ENCODE measurements around the gene MYRFL.
A peak's percentile ranks its signal among the peaks of the same experiment; 100 is the strongest.

MYRFL gene

DNA sequence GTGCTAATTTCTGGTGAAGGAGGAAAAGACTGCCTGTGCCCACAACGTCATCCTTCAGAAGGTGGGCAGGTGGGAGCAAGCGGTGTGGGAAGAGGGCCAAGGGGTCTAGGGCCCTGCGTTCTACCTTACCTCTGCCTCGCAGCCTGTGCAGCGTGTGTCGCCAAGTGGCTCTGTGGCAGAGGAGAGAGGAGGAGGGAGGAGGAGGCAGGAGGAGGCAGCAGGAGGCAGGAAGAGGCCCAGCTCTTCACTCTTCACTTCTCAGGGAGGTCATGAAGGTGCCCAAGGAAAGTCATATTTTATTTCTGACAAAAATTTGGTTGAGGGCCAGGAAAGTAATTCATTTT, 177.9 kb downstream of the MYRFL start:
- no peak overlapping the region for H3K27ac ChIP-seq (ENCODE audit: poor library complexity, severe bottlenecking)
- TF ChIP-seq, protein P1, sequence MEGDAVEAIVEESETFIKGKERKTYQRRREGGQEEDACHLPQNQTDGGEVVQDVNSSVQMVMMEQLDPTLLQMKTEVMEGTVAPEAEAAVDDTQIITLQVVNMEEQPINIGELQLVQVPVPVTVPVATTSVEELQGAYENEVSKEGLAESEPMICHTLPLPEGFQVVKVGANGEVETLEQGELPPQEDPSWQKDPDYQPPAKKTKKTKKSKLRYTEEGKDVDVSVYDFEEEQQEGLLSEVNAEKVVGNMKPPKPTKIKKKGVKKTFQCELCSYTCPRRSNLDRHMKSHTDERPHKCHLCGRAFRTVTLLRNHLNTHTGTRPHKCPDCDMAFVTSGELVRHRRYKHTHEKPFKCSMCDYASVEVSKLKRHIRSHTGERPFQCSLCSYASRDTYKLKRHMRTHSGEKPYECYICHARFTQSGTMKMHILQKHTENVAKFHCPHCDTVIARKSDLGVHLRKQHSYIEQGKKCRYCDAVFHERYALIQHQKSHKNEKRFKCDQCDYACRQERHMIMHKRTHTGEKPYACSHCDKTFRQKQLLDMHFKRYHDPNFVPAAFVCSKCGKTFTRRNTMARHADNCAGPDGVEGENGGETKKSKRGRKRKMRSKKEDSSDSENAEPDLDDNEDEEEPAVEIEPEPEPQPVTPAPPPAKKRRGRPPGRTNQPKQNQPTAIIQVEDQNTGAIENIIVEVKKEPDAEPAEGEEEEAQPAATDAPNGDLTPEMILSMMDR (IDR thresholded peaks at IDR 0.05; ENCODE audit: poor library complexity, severe bottlenecking), result no peak
- DNase-seq (ENCODE audit: low spot score), result no peak
- no peaks in the 10 kb centered on the region for H3K27me3 ChIP-seq (ENCODE audit: insufficient read depth, poor library complexity, severe bottlenecking)
- no peak for ATAC-seq (ENCODE audit: low read depth)
- peaks cover 2% of the 10 kb centered on the region for H3K4me1 ChIP-seq (ENCODE audit: insufficient read depth, poor library complexity, severe bottlenecking)
- H3K4me3 ChIP-seq (ENCODE audit: severe bottlenecking), result no peak overlapping the region
- H3K36me3 ChIP-seq (ENCODE audit: low read depth), result no peaks in the 10 kb centered on the region
- peaks cover 7% of the 10 kb centered on the region for H3K9me3 ChIP-seq (ENCODE audit: severe bottlenecking)

DNA sequence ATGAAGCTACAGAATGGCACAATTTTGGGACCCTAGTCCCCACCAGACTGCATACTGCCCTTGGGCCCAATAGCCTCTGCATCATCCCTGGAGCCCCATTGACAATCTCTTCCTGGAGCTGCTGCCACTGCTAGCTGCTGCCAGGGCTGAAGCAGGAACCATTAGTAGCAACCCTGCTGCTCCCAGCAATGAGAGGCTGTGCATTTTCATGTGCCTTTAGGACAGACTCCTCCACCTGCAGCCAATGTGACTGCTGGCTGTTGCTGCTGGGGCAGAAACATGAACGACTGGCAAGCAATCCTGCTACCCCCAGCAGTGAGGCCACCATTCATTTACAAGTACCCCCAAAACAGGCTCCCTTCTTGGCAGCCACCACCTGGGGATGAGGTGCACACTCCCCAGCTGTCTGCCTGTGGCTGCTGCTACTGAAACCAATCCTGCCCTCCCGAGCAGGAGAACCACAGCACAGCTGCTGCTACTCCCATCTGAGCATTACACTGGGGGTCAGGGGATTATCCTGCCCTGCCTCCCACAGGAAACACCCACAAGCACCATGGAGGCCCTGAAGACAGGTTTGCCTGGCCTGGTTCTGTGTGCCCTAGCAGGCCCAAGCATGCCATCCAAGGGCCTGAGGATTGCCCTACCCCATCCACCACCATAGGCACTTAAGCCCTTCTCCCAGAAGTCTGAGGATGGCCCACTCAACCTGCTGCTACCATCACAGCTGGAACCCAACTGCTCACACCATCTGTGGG, 181.0 kb downstream of the MYRFL start:
- DNase-seq (ENCODE audit: low spot score), result no peak
- Histone ChIP-seq H3K27ac (ENCODE audit: poor library complexity, severe bottlenecking) (no peak overlapping the region), H3K9me3 (ENCODE audit: severe bottlenecking) (peaks cover 16% of the 10 kb centered on the region), H3K36me3 (ENCODE audit: low read depth) (no peaks in the 10 kb centered on the region), H3K27me3 (ENCODE audit: insufficient read depth, poor library complexity, severe bottlenecking) (no peaks in the 10 kb centered on the region), H3K4me1 (ENCODE audit: insufficient read depth, poor library complexity, severe bottlenecking) (peaks cover 5% of the 10 kb centered on the region), H3K4me3 (ENCODE audit: severe bottlenecking) (no peak overlapping the region)
- TF ChIP-seq, protein P1 (IDR thresholded peaks at IDR 0.05; ENCODE audit: poor library complexity, severe bottlenecking), result no peak
- ATAC-seq (ENCODE audit: low read depth), result no peak

- Histone ChIP-seq H3K27me3 (ENCODE audit: insufficient read depth, poor library complexity, severe bottlenecking) (no peaks in the 10 kb centered on the region), H3K36me3 (ENCODE audit: low read depth) (no peaks in the 10 kb centered on the region), H3K4me3 (ENCODE audit: severe bottlenecking) (no peak overlapping the region), H3K4me1 (ENCODE audit: insufficient read depth, poor library complexity, severe bottlenecking) (peaks cover 5% of the 10 kb centered on the region), H3K9me3 (ENCODE audit: severe bottlenecking) (peaks cover 16% of the 10 kb centered on the region), H3K27ac (ENCODE audit: poor library complexity, severe bottlenecking) (no peak overlapping the region)
- TF ChIP-seq, protein P1 (IDR thresholded peaks at IDR 0.05; ENCODE audit: poor library complexity, severe bottlenecking), result no peak
- no peak for ATAC-seq (ENCODE audit: low read depth)
- DNase-seq (ENCODE audit: low spot score), result no peak
These were observed 181.6 kb downstream of the MYRFL start for GRCh38 chr12:70006619-70006973.

GRCh38 chr12:70007687-70008086, 182.7 kb downstream of the MYRFL start:
- TF ChIP-seq, protein P1 (IDR thresholded peaks at IDR 0.05; ENCODE audit: poor library complexity, severe bottlenecking), result no peak
- ATAC-seq (ENCODE audit: low read depth) (peak; percentile 59), DNase-seq (ENCODE audit: low spot score) (no peak)
- Histone ChIP-seq H3K4me1 (ENCODE audit: insufficient read depth, poor library complexity, severe bottlenecking) (peaks cover 8% of the 10 kb centered on the region), H3K36me3 (ENCODE audit: low read depth) (no peaks in the 10 kb centered on the region), H3K4me3 (ENCODE audit: severe bottlenecking) (no peak overlapping the region), H3K27me3 (ENCODE audit: insufficient read depth, poor library complexity, severe bottlenecking) (no peaks in the 10 kb centered on the region), H3K27ac (ENCODE audit: poor library complexity, severe bottlenecking) (peak overlapping the region; percentile 8), H3K9me3 (ENCODE audit: severe bottlenecking) (peaks cover 16% of the 10 kb centered on the region)

All from RWPE2 (cell line).